ENCODE results near the gene SPATA33.

DNA sequence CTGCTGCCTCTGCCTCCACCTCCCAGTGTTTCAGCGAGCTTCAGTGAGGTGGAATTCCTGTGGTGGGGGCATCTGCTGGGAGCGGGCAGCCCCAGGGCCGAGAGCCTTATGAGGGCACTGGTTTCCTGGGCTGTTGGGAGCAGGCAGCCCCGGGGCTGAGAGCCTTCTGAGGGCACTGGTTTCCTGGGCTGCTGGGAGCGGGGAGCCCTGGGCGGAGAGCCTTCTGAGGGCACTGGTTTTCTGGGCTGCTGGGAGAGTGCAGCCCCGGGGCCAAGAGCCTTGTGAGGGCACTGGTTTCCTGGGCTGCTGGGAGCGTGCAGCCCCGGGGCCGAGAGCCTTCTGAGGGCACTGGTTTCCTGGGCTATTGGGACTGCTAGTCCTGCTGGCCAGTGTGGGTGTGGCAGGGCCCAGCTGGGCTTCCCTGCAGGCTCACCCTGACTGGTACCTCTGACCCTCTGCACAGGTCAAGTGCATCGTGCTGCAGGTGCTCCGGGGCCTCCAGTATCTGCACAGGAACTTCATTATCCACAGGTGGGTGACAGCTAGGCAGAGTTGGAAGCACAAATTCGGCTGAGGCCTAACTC is 34.4 kb downstream of the SPATA33 start:
- TF ChIP-seq POLR2AphosphoS5 (IDR thresholded peaks at IDR 0.05; ENCODE audit: borderline replicate concordance, low read depth, low read length) (no peak), EZH2 (IDR thresholded peaks at IDR 0.05) (no peak)

Data from SK-N-MC (cell line).